ENCODE measurements around the gene BCL2L14. TPM values are rescaled to one million over a fixed set of nuclear protein-coding genes. Genes with fewer than 3 reads are reported as not detected.

BCL2L14 gene
- total RNA-seq, 2 donors from 2014 or later: 6.3 to 14.5 TPM

GRCh38 chr12:12147111-12147510, 76.4 kb downstream of the BCL2L14 start:
- H3K36me3 ChIP-seq (replicated peaks in 1 of 2; ENCODE audit: insufficient read depth in 1 of 2, low read depth in 2 of 2): peaks cover 0 to 2% of the 10 kb centered on the region in 2 donors
- no peaks in the 10 kb centered on the region for H3K9me3 ChIP-seq
- ATAC-seq (no peak), DNase-seq (no peak)
- TF ChIP-seq POLR2A (IDR thresholded peaks at IDR 0.05) (no peak), CTCF (IDR thresholded peaks at IDR 0.05) (no peak)
- H3K27me3 ChIP-seq: no peaks in the 10 kb centered on the region
- no peaks in the 10 kb centered on the region for H3K4me1 ChIP-seq
- WGBS, 2 donors: 92% methylated on average over 6 of the region's 6 CpGs
- intact Hi-C loops (cut with DNase I): no loop called here
- H3K4me3 ChIP-seq: no peak overlapping the region
- H3K27ac ChIP-seq: no peak overlapping the region

Small RNA genes lying within 50 kb of the gene (microRNA-seq; reads per million reads assigned to microRNA genes)
- gene MIR1244-4 (ENCODE audit: borderline number of aligned reads in 2 of 2, borderline replicate concordance in 2 of 2): 0 reads per million in 2 donors

Other genes with a start within 250 kb of the BCL2L14 start
- gene LRP6, start 196.1 kb downstream of the BCL2L14 start, total RNA-seq: 10 to 100 TPM; 23.1 to 26.7 TPM

All from body of pancreas (tissue), 4 donors.